GM12875 (cell line): Measurements from ENCODE around the gene FLAD1.
"Not testable (repeated sequence)": the region's sequence is repeated elsewhere in the genome, so short reads cannot be mapped to it uniquely, and the experiment has no call there.

Experiments used
- H3K4me3 ChIP-seq: one replicate; pipeline ENCODE4 v1.5.1; 2011; ENCODE audit warnings: low read depth, low read length, control low read depth
- CTCF ChIP-seq: IDR thresholded peaks from 2 replicates; pipeline ENCODE4 v1.5.1; 2011; ENCODE audit warnings: low read depth, mild to moderate bottlenecking, control low read depth, inconsistent platforms, low read length, moderate library complexity, borderline replicate concordance; ENCODE audit not compliant: insufficient read depth

Gene FLAD1

GRCh38 chr1:154974808-154975408 is 8.2 kb upstream of the FLAD1 start:
- TF ChIP-seq CTCF, result no peak
- H3K4me3 ChIP-seq, result peak overlapping the region; percentile 66

GRCh38 chr1:154975409-154976059 is 7.6 kb upstream of the FLAD1 start:
- H3K4me3 ChIP-seq, result peak overlapping the region; percentile 66
- no peak for TF ChIP-seq CTCF

GRCh38 chr1:154977762-154978161 is 5.4 kb upstream of the FLAD1 start:
- H3K4me3 ChIP-seq, result not testable (repeated sequence)

- no peak overlapping the region for H3K4me3 ChIP-seq
- TF ChIP-seq CTCF, result no peak
Observed at GRCh38 chr1:154978360-154978759, 4.8 kb upstream of the FLAD1 start.

- H3K4me3 ChIP-seq, result peak overlapping the region; percentile 70
- TF ChIP-seq CTCF, result no peak
Observed at GRCh38 chr1:154982341-154982740, 803 bp upstream of the FLAD1 start.

- H3K4me3 ChIP-seq, result peak overlapping the region; percentile 70
- no peak for TF ChIP-seq CTCF
Observed at GRCh38 chr1:154983776-154984466, 777 bp downstream of the FLAD1 start.

- H3K4me3 ChIP-seq, result not testable (repeated sequence)
Observed at GRCh38 chr1:154986736-154987135, 3.6 kb downstream of the FLAD1 start.

GRCh38 chr1:154987326-154987725 is 4.2 kb downstream of the FLAD1 start:
- TF ChIP-seq CTCF, result no peak
- no peak overlapping the region for H3K4me3 ChIP-seq
